T-helper 17 cell (primary cell): Measurements from ENCODE around the gene TMEM97. TPM values are rescaled to one million over a fixed set of nuclear protein-coding genes. Genes with fewer than 3 reads are reported as not detected.
A peak's percentile ranks its signal among the peaks of the same experiment; 100 is the strongest.
"Not testable (repeated sequence)": the region's sequence is repeated elsewhere in the genome, so short reads cannot be mapped to it uniquely, and the experiment has no call there.

Experiments used
- ATAC-seq: fragments of 150-1000 bp; cut with Tn5 transposase; 2 replicates; pipeline ENCODE4 v1.10.0; 2021; ENCODE audit warnings: mild to moderate bottlenecking, moderate library complexity
- DNase-seq, 3 donors: peaks; one replicate each; pipeline versions ENCODE4 v3.0.0 to v3.0.0-alpha.2; 2020 to 2021
- H3K9me3 ChIP-seq: one replicate; pipeline ENCODE4 v1.7.0; 2013; ENCODE audit warnings: low read length, mild to moderate bottlenecking; ENCODE audit not compliant: control insufficient read depth, poor library complexity, severe bottlenecking
- H3K27ac Mint-ChIP-seq: one replicate; pipeline ENCODE4 v1.8.0; 2022; ENCODE audit warnings: mild to moderate bottlenecking, moderate library complexity, mixed read lengths
- H3K27me3 Mint-ChIP-seq: one replicate; pipeline ENCODE4 v1.8.0; 2022; ENCODE audit warnings: mixed read lengths
- H3K36me3 Mint-ChIP-seq: one replicate; pipeline ENCODE4 v1.8.0; 2022; ENCODE audit warnings: low read depth, mixed read lengths
- H3K4me1 Mint-ChIP-seq: one replicate; pipeline ENCODE4 v1.8.0; 2022; ENCODE audit warnings: mild to moderate bottlenecking, mixed read lengths
- H3K4me3 Mint-ChIP-seq: one replicate; pipeline ENCODE4 v1.8.0; 2022; ENCODE audit warnings: mild to moderate bottlenecking, moderate library complexity, mixed read lengths
- total RNA-seq, 4 donors: library from RNA in 2 of 4; stranded (reverse) in 2 of 4; gene quantifications; one replicate each; pipeline ENCODE4 v1.2.3 and lab custom pipeline; 2022 to 2026

Gene TMEM97
- total RNA-seq, 2 donors from 2014 or later = 2.1 to 4.0 TPM

- H3K36me3 Mint-ChIP-seq = peaks cover 2% of the 10 kb centered on the region
These were observed 27.1 kb upstream of the TMEM97 start for GRCh38 chr17:28291780-28292330.

GRCh38 chr17:28292878-28293277, 26.1 kb upstream of the TMEM97 start:
- not testable (repeated sequence) for ATAC-seq, H3K4me1 Mint-ChIP-seq, H3K27ac Mint-ChIP-seq, H3K36me3 Mint-ChIP-seq, H3K9me3 ChIP-seq, DNase-seq
- H3K4me3 Mint-ChIP-seq = peak overlapping the region; percentile 19
- peaks cover 28% of the 10 kb centered on the region for H3K27me3 Mint-ChIP-seq

More at GRCh38 chr17:28291780-28292330, 27.1 kb upstream of the TMEM97 start:
- H3K27ac Mint-ChIP-seq = no peak overlapping the region
- H3K4me3 Mint-ChIP-seq = no peak overlapping the region
- no peaks in the 10 kb centered on the region for H3K9me3 ChIP-seq
- ATAC-seq (no peak), DNase-seq (no peak)
- peaks cover 28% of the 10 kb centered on the region for H3K27me3 Mint-ChIP-seq
- peaks cover 3% of the 10 kb centered on the region for H3K4me1 Mint-ChIP-seq

- Mint-ChIP-seq H3K27me3 (peaks cover 28% of the 10 kb centered on the region), H3K4me1 (peaks cover 3% of the 10 kb centered on the region), H3K36me3 (peaks cover 2% of the 10 kb centered on the region), H3K4me3 (no peak overlapping the region), H3K27ac (no peak overlapping the region)
- ATAC-seq = no peak
- no peak for DNase-seq
- no peaks in the 10 kb centered on the region for H3K9me3 ChIP-seq
These were observed 25.0 kb upstream of the TMEM97 start for GRCh38 chr17:28293994-28294393.

- Mint-ChIP-seq H3K27me3 (peaks cover 28% of the 10 kb centered on the region), H3K36me3 (peaks cover 2% of the 10 kb centered on the region), H3K4me3 (no peak overlapping the region), H3K27ac (no peak overlapping the region), H3K4me1 (peaks cover 3% of the 10 kb centered on the region)
- DNase-seq (no peak), ATAC-seq (no peak)
- H3K9me3 ChIP-seq = no peaks in the 10 kb centered on the region
These were observed 23.1 kb upstream of the TMEM97 start for GRCh38 chr17:28295677-28296578.

- no peak for ATAC-seq
- H3K9me3 ChIP-seq = no peaks in the 10 kb centered on the region
- Mint-ChIP-seq H3K27me3 (peaks cover 9% of the 10 kb centered on the region), H3K27ac (no peak overlapping the region), H3K4me1 (peaks cover 3% of the 10 kb centered on the region), H3K36me3 (no peaks in the 10 kb centered on the region), H3K4me3 (no peak overlapping the region)
- no peak for DNase-seq
These were observed 20.6 kb upstream of the TMEM97 start for GRCh38 chr17:28298449-28298848.

GRCh38 chr17:28306954-28307401, 12.0 kb upstream of the TMEM97 start:
- no peaks in the 10 kb centered on the region for H3K4me1 Mint-ChIP-seq
- H3K27ac Mint-ChIP-seq = no peak overlapping the region
- no peak for DNase-seq
- ATAC-seq = no peak
- H3K36me3 Mint-ChIP-seq = no peaks in the 10 kb centered on the region
- peaks cover 6% of the 10 kb centered on the region for H3K27me3 Mint-ChIP-seq
- H3K9me3 ChIP-seq = no peaks in the 10 kb centered on the region
- H3K4me3 Mint-ChIP-seq = no peak overlapping the region

GRCh38 chr17:28313841-28314240, 5.2 kb upstream of the TMEM97 start:
- Mint-ChIP-seq H3K36me3 (no peaks in the 10 kb centered on the region), H3K27me3 (peaks cover 6% of the 10 kb centered on the region), H3K4me1 (peaks cover 7% of the 10 kb centered on the region), H3K27ac (no peak overlapping the region), H3K4me3 (no peak overlapping the region)
- DNase-seq (no peak), ATAC-seq (no peak)
- no peaks in the 10 kb centered on the region for H3K9me3 ChIP-seq

GRCh38 chr17:28315846-28316705, 2.9 kb upstream of the TMEM97 start:
- ATAC-seq (no peak), DNase-seq (no peak)
- Mint-ChIP-seq H3K27me3 (peaks cover 6% of the 10 kb centered on the region), H3K36me3 (no peaks in the 10 kb centered on the region), H3K4me1 (peaks cover 17% of the 10 kb centered on the region), H3K4me3 (no peak overlapping the region), H3K27ac (no peak overlapping the region)
- H3K9me3 ChIP-seq = no peaks in the 10 kb centered on the region

- ATAC-seq (no peak), DNase-seq (no peak)
- Mint-ChIP-seq H3K27ac (peak overlapping the region; percentile 77), H3K4me1 (peaks cover 19% of the 10 kb centered on the region), H3K36me3 (no peaks in the 10 kb centered on the region), H3K4me3 (peak overlapping the region; percentile 90), H3K27me3 (peaks cover 6% of the 10 kb centered on the region)
- H3K9me3 ChIP-seq = no peaks in the 10 kb centered on the region
These were observed 1.7 kb upstream of the TMEM97 start for GRCh38 chr17:28317099-28317965.

- Mint-ChIP-seq H3K4me1 (peaks cover 19% of the 10 kb centered on the region), H3K36me3 (no peaks in the 10 kb centered on the region), H3K27ac (peak overlapping the region; percentile 77), H3K27me3 (peaks cover 6% of the 10 kb centered on the region), H3K4me3 (peak overlapping the region; percentile 90)
- no peak for DNase-seq
- H3K9me3 ChIP-seq = no peaks in the 10 kb centered on the region
- no peak for ATAC-seq
These were observed 838 bp upstream of the TMEM97 start for GRCh38 chr17:28317966-28318758.

- H3K27ac Mint-ChIP-seq = peak overlapping the region; percentile 77
- H3K4me3 Mint-ChIP-seq = peak overlapping the region; percentile 90
- no peak for ATAC-seq
- no peaks in the 10 kb centered on the region for H3K9me3 ChIP-seq
- H3K27me3 Mint-ChIP-seq = peaks cover 6% of the 10 kb centered on the region
- H3K4me1 Mint-ChIP-seq = peaks cover 19% of the 10 kb centered on the region
- H3K36me3 Mint-ChIP-seq = no peaks in the 10 kb centered on the region
- no peak for DNase-seq
These were observed 567 bp downstream of the TMEM97 start for GRCh38 chr17:28319598-28319935.
